HG02588 (cell line): ENCODE data around the gene SPRED3.
"Not testable (repeated sequence)": the region's sequence is repeated elsewhere in the genome, so short reads cannot be mapped to it uniquely, and the experiment has no call there.

Experiments used
- ATAC-seq: cut with Tn5 transposase; IDR thresholded peaks from one replicate; pipeline ENCODE4 v1.9.1; 2021; ENCODE audit warnings: mild to moderate bottlenecking, moderate library complexity; ENCODE audit not compliant: unreplicated experiment

Gene SPRED3

GRCh38 chr19:38388349-38389100 lies at the start of gene SPRED3:
SPRED3 (plus strand) TSS chr19:38388697; CDS start chr19:38390303, 1,606 bp downstream.
- ATAC-seq: no peak

- ATAC-seq: not testable (repeated sequence)
These were observed 49.5 kb upstream of the SPRED3 start for GRCh38 chr19:38339011-38339410.

- no peak for ATAC-seq
These were observed 47.6 kb upstream of the SPRED3 start for GRCh38 chr19:38340927-38341326.

- ATAC-seq: no peak
These were observed 41.7 kb upstream of the SPRED3 start for GRCh38 chr19:38346837-38347236.

GRCh38 chr19:38350883-38351282 lies 37.6 kb upstream of the SPRED3 start:
- no peak for ATAC-seq

- no peak for ATAC-seq
These were observed 36.6 kb upstream of the SPRED3 start for GRCh38 chr19:38351865-38352395.

GRCh38 chr19:38352611-38353010 lies 35.9 kb upstream of the SPRED3 start:
- no peak for ATAC-seq

- ATAC-seq: no peak
These were observed 32.5 kb upstream of the SPRED3 start for GRCh38 chr19:38355728-38356725.

GRCh38 chr19:38358071-38358470 lies 30.4 kb upstream of the SPRED3 start:
- no peak for ATAC-seq

- no peak for ATAC-seq
These were observed 29.1 kb upstream of the SPRED3 start for GRCh38 chr19:38359242-38360021.

- no peak for ATAC-seq
These were observed 28.1 kb upstream of the SPRED3 start for GRCh38 chr19:38360351-38360750.

GRCh38 chr19:38360839-38361631 lies 27.5 kb upstream of the SPRED3 start:
- ATAC-seq: no peak

GRCh38 chr19:38361633-38362075 lies 26.8 kb upstream of the SPRED3 start:
- ATAC-seq: no peak

- no peak for ATAC-seq
These were observed 26.2 kb upstream of the SPRED3 start for GRCh38 chr19:38362076-38362945.

- not testable (repeated sequence) for ATAC-seq
These were observed 25.4 kb upstream of the SPRED3 start for GRCh38 chr19:38362946-38363688.

GRCh38 chr19:38367041-38367440 lies 21.5 kb upstream of the SPRED3 start:
- no peak for ATAC-seq

GRCh38 chr19:38369584-38369983 lies 18.9 kb upstream of the SPRED3 start:
- no peak for ATAC-seq

GRCh38 chr19:38370299-38370698 lies 18.2 kb upstream of the SPRED3 start:
- no peak for ATAC-seq
